SU-DHL-6 (cell line): ENCODE results near the gene GPR119.

ENCODE experiments used
- EZH2phosphoT487 ChIP-seq: fragments of 200-600 bp; sonication (generic), shearing (Covaris generic); conservative IDR thresholded peaks from 2 replicates; pipeline ENCODE4 v1.6.1; 2018; ENCODE audit warnings: mild to moderate bottlenecking, antibody characterized with exemption, low read length, moderate library complexity, mixed read lengths
- TF ChIP-seq, protein P1 (sequence below): fragments of 200-600 bp; sonication (generic); IDR thresholded peaks from one replicate; pipeline ENCODE4 v1.5.1; 2017; ENCODE audit warnings: antibody characterized with exemption, mild to moderate bottlenecking, low read length, moderate library complexity; ENCODE audit not compliant: insufficient read depth, poor library complexity, severe bottlenecking

DNA sequence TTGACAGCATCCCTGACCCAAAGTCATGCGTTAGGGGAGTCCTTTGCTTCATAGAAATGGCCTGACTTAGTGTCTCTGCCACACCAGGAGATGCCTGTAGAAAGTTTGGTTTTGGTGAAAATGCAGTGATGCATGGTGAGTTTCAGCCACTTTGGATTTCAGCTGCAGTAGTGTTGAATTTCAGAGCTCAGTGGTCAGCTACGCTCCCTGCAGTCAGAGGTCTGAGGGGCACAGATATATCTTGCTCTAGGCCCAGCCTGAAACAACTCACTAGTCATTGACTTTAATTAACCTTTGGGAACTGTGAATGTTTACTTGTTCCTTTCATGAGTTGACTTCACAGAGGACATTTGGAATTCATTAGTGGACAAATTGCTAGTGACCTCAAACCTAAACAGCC lies 33.8 kb upstream of the GPR119 start:
- TF ChIP-seq, protein P1, sequence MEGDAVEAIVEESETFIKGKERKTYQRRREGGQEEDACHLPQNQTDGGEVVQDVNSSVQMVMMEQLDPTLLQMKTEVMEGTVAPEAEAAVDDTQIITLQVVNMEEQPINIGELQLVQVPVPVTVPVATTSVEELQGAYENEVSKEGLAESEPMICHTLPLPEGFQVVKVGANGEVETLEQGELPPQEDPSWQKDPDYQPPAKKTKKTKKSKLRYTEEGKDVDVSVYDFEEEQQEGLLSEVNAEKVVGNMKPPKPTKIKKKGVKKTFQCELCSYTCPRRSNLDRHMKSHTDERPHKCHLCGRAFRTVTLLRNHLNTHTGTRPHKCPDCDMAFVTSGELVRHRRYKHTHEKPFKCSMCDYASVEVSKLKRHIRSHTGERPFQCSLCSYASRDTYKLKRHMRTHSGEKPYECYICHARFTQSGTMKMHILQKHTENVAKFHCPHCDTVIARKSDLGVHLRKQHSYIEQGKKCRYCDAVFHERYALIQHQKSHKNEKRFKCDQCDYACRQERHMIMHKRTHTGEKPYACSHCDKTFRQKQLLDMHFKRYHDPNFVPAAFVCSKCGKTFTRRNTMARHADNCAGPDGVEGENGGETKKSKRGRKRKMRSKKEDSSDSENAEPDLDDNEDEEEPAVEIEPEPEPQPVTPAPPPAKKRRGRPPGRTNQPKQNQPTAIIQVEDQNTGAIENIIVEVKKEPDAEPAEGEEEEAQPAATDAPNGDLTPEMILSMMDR, result no peak
- no peak for TF ChIP-seq EZH2phosphoT487
